ENCODE results near the gene MEIKIN.

- TF ChIP-seq, protein P1, sequence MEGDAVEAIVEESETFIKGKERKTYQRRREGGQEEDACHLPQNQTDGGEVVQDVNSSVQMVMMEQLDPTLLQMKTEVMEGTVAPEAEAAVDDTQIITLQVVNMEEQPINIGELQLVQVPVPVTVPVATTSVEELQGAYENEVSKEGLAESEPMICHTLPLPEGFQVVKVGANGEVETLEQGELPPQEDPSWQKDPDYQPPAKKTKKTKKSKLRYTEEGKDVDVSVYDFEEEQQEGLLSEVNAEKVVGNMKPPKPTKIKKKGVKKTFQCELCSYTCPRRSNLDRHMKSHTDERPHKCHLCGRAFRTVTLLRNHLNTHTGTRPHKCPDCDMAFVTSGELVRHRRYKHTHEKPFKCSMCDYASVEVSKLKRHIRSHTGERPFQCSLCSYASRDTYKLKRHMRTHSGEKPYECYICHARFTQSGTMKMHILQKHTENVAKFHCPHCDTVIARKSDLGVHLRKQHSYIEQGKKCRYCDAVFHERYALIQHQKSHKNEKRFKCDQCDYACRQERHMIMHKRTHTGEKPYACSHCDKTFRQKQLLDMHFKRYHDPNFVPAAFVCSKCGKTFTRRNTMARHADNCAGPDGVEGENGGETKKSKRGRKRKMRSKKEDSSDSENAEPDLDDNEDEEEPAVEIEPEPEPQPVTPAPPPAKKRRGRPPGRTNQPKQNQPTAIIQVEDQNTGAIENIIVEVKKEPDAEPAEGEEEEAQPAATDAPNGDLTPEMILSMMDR (IDR thresholded peaks at IDR 0.05), result no peak
- TF ChIP-seq, protein P2, sequence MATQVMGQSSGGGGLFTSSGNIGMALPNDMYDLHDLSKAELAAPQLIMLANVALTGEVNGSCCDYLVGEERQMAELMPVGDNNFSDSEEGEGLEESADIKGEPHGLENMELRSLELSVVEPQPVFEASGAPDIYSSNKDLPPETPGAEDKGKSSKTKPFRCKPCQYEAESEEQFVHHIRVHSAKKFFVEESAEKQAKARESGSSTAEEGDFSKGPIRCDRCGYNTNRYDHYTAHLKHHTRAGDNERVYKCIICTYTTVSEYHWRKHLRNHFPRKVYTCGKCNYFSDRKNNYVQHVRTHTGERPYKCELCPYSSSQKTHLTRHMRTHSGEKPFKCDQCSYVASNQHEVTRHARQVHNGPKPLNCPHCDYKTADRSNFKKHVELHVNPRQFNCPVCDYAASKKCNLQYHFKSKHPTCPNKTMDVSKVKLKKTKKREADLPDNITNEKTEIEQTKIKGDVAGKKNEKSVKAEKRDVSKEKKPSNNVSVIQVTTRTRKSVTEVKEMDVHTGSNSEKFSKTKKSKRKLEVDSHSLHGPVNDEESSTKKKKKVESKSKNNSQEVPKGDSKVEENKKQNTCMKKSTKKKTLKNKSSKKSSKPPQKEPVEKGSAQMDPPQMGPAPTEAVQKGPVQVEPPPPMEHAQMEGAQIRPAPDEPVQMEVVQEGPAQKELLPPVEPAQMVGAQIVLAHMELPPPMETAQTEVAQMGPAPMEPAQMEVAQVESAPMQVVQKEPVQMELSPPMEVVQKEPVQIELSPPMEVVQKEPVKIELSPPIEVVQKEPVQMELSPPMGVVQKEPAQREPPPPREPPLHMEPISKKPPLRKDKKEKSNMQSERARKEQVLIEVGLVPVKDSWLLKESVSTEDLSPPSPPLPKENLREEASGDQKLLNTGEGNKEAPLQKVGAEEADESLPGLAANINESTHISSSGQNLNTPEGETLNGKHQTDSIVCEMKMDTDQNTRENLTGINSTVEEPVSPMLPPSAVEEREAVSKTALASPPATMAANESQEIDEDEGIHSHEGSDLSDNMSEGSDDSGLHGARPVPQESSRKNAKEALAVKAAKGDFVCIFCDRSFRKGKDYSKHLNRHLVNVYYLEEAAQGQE (IDR thresholded peaks at IDR 0.05; ENCODE audit: insufficient read depth in 1 of 2, low read depth in 2 of 2, low read length in 1 of 2), result no peak
- TF ChIP-seq POLR2AphosphoS5 (IDR thresholded peaks at IDR 0.05; ENCODE audit: low read depth, low read length), result no peak
- TF ChIP-seq SIN3A (IDR thresholded peaks at IDR 0.05; ENCODE audit: borderline replicate concordance, insufficient read depth, low read depth, low read length), result no peak
Observed at GRCh38 chr5:131980696-131981095, 35.2 kb upstream of the MEIKIN start.

All from Panc1 (cell line).